ENCODE measurements around the gene ADGRV1. TPM values are rescaled to one million over a fixed set of nuclear protein-coding genes. Genes with fewer than 3 reads are reported as not detected.
A peak's percentile ranks its signal among the peaks of the same experiment; 100 is the strongest.

Gene ADGRV1
- total RNA-seq, 2 donors from 2014 or later, result 0.45 to 0.74 TPM

- H3K9me3 Mint-ChIP-seq, result no peaks in the 10 kb centered on the region
- H3K27ac Mint-ChIP-seq, result peak overlapping the region; percentile 88
- peak overlapping the region; percentile 56 for H3K4me3 Mint-ChIP-seq
- H3K4me1 Mint-ChIP-seq, result peaks cover 10% of the 10 kb centered on the region
- peaks cover 8% of the 10 kb centered on the region for H3K27me3 Mint-ChIP-seq
- H3K36me3 Mint-ChIP-seq (ENCODE audit: low read depth), result no peaks in the 10 kb centered on the region
- ATAC-seq (replicated peaks), result peak; percentile 97
Observed at GRCh38 chr5:91170266-91170665, 611.7 kb downstream of the ADGRV1 start.

DNA sequence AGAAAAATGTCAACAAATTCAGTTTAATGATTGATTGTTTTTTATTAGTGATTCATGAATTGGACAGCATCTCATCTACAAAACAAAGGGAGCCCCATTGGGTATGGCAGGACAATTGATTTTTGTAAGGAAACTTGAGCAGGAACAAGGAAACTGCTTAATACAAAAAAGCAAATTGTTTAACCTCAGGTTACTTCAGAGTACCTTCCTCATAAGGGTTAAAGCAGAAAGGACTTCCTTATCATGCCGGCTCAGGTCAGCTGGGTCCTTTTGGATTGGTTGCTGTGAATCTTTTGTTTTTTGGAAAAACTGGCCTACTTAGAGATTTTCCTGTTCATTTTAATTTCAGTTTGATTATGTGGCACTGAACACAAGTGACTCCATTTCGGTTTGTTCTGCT lies 612.7 kb downstream of the ADGRV1 start:
- no peak for ATAC-seq (replicated peaks)
- no peaks in the 10 kb centered on the region for H3K9me3 Mint-ChIP-seq
- H3K4me1 Mint-ChIP-seq, result peaks cover 10% of the 10 kb centered on the region
- H3K36me3 Mint-ChIP-seq (ENCODE audit: low read depth), result no peaks in the 10 kb centered on the region
- H3K27ac Mint-ChIP-seq, result no peak overlapping the region
- H3K27me3 Mint-ChIP-seq, result peaks cover 8% of the 10 kb centered on the region
- no peak overlapping the region for H3K4me3 Mint-ChIP-seq

DNA sequence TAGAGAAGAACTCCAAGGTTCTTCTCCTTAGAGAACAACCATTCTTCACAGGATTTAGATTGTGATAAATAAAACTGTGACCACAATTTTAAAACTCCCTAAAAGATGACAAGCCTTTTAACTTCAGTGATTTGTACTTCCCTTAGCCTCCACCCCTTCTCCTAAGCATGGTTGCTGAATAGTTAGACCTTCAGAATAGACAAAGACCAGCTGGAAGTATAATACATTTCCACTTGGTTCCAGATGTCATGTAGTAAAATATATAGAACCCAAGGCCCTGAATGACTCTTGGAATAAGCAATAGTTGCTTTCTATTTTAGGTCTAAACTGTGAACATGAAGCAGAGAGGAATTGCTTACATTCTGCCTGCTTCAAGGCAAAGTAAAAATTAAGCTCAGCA lies 615.8 kb downstream of the ADGRV1 start:
- Mint-ChIP-seq H3K27ac (no peak overlapping the region), H3K36me3 (ENCODE audit: low read depth) (no peaks in the 10 kb centered on the region), H3K4me1 (peaks cover 14% of the 10 kb centered on the region), H3K9me3 (no peaks in the 10 kb centered on the region), H3K27me3 (peaks cover 8% of the 10 kb centered on the region), H3K4me3 (no peak overlapping the region)
- ATAC-seq (replicated peaks), result no peak

- H3K27ac Mint-ChIP-seq, result no peak overlapping the region
- H3K36me3 Mint-ChIP-seq (ENCODE audit: low read depth), result no peaks in the 10 kb centered on the region
- H3K27me3 Mint-ChIP-seq, result peaks cover 8% of the 10 kb centered on the region
- H3K4me1 Mint-ChIP-seq, result peaks cover 4% of the 10 kb centered on the region
- no peak overlapping the region for H3K4me3 Mint-ChIP-seq
- no peaks in the 10 kb centered on the region for H3K9me3 Mint-ChIP-seq
- peak; percentile 32 for ATAC-seq (replicated peaks)
Observed at GRCh38 chr5:91175708-91176107, 617.1 kb downstream of the ADGRV1 start.

GRCh38 chr5:91176288-91177016 lies 617.9 kb downstream of the ADGRV1 start:
- no peaks in the 10 kb centered on the region for H3K36me3 Mint-ChIP-seq (ENCODE audit: low read depth)
- H3K27me3 Mint-ChIP-seq, result peaks cover 8% of the 10 kb centered on the region
- H3K27ac Mint-ChIP-seq, result no peak overlapping the region
- H3K4me1 Mint-ChIP-seq, result peaks cover 4% of the 10 kb centered on the region
- ATAC-seq (replicated peaks), result no peak
- H3K4me3 Mint-ChIP-seq, result no peak overlapping the region
- no peaks in the 10 kb centered on the region for H3K9me3 Mint-ChIP-seq

GRCh38 chr5:91177085-91177484 lies 618.5 kb downstream of the ADGRV1 start:
- Mint-ChIP-seq H3K4me3 (no peak overlapping the region), H3K36me3 (ENCODE audit: low read depth) (no peaks in the 10 kb centered on the region), H3K4me1 (peaks cover 4% of the 10 kb centered on the region), H3K9me3 (no peaks in the 10 kb centered on the region), H3K27ac (no peak overlapping the region), H3K27me3 (peaks cover 8% of the 10 kb centered on the region)
- ATAC-seq (replicated peaks), result no peak

GRCh38 chr5:91177639-91178038 lies 619.0 kb downstream of the ADGRV1 start:
- no peak for ATAC-seq (replicated peaks)
- Mint-ChIP-seq H3K9me3 (no peaks in the 10 kb centered on the region), H3K27ac (peak overlapping the region; percentile 32), H3K4me3 (no peak overlapping the region), H3K4me1 (peaks cover 4% of the 10 kb centered on the region), H3K27me3 (peaks cover 7% of the 10 kb centered on the region), H3K36me3 (ENCODE audit: low read depth) (no peaks in the 10 kb centered on the region)

GRCh38 chr5:91178461-91178860 lies 619.9 kb downstream of the ADGRV1 start:
- ATAC-seq (replicated peaks), result peak; percentile 37
- no peaks in the 10 kb centered on the region for H3K9me3 Mint-ChIP-seq

GRCh38 chr5:91179018-91179417 lies 620.4 kb downstream of the ADGRV1 start:
- ATAC-seq (replicated peaks), result no peak
- Mint-ChIP-seq H3K9me3 (no peaks in the 10 kb centered on the region), H3K27ac (no peak overlapping the region), H3K36me3 (ENCODE audit: low read depth) (no peaks in the 10 kb centered on the region), H3K4me3 (no peak overlapping the region), H3K4me1 (peaks cover 4% of the 10 kb centered on the region), H3K27me3 (peaks cover 7% of the 10 kb centered on the region)

More at GRCh38 chr5:91178461-91178860, 619.9 kb downstream of the ADGRV1 start:
- Mint-ChIP-seq H3K27me3 (peaks cover 4% of the 10 kb centered on the region), H3K36me3 (ENCODE audit: low read depth) (no peaks in the 10 kb centered on the region), H3K4me1 (peaks cover 4% of the 10 kb centered on the region), H3K27ac (no peak overlapping the region), H3K4me3 (no peak overlapping the region)

DNA sequence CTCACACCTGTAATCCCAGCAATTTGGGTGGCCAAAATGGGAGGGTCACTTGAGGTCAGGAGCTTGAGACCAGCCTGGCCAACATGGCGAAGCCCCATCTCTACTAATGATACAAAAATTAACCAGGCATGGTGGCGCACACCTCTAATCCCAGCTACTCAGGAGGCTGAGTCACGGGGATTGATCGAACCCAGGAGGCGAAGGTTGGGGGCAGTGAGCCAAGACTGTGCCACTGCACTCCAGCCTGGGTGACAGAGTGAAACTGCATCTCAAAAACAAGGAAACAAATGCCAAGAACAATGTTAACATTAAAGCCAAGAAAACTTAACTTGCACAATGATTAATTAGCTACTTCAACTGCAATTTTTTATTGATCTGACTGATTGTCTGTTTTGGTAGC lies 621.9 kb downstream of the ADGRV1 start:
- no peaks in the 10 kb centered on the region for H3K9me3 Mint-ChIP-seq

GRCh38 chr5:91182763-91183162 lies 624.2 kb downstream of the ADGRV1 start:
- no peaks in the 10 kb centered on the region for H3K36me3 Mint-ChIP-seq (ENCODE audit: low read depth)
- no peaks in the 10 kb centered on the region for H3K9me3 Mint-ChIP-seq
- peaks cover 4% of the 10 kb centered on the region for H3K4me1 Mint-ChIP-seq
- H3K4me3 Mint-ChIP-seq, result no peak overlapping the region
- peaks cover 25% of the 10 kb centered on the region for H3K27me3 Mint-ChIP-seq
- no peak for ATAC-seq (replicated peaks)
- H3K27ac Mint-ChIP-seq, result no peak overlapping the region

More for the DNA sequence above, 621.9 kb downstream of the ADGRV1 start:
- no peak for ATAC-seq (replicated peaks)
- no peak overlapping the region for H3K4me3 Mint-ChIP-seq
- H3K27ac Mint-ChIP-seq, result no peak overlapping the region
- H3K36me3 Mint-ChIP-seq (ENCODE audit: low read depth), result no peaks in the 10 kb centered on the region
- H3K4me1 Mint-ChIP-seq, result peaks cover 4% of the 10 kb centered on the region
- H3K27me3 Mint-ChIP-seq, result peaks cover 12% of the 10 kb centered on the region

DNA sequence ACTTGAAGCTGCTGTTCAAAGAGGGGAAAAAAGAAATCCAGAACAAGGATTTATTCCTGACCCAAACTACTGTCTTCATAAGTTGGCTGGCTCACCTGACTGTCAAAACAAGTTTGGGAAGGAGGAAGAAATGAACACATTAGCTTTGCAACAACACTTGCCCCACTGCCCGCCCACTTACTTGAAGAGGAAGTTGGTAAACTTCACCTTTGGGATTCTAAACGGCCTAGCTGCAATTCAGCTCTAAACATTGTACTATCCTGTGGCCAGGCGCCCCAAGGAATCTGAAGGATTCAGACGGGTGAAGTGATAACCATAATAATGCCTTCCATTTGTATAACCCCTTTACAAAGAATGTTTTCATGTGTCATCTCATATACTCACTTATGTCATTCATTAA lies 625.1 kb downstream of the ADGRV1 start:
- Mint-ChIP-seq H3K27me3 (peaks cover 25% of the 10 kb centered on the region), H3K27ac (no peak overlapping the region), H3K4me1 (no peaks in the 10 kb centered on the region), H3K36me3 (ENCODE audit: low read depth) (no peaks in the 10 kb centered on the region), H3K9me3 (no peaks in the 10 kb centered on the region), H3K4me3 (no peak overlapping the region)
- no peak for ATAC-seq (replicated peaks)

DNA sequence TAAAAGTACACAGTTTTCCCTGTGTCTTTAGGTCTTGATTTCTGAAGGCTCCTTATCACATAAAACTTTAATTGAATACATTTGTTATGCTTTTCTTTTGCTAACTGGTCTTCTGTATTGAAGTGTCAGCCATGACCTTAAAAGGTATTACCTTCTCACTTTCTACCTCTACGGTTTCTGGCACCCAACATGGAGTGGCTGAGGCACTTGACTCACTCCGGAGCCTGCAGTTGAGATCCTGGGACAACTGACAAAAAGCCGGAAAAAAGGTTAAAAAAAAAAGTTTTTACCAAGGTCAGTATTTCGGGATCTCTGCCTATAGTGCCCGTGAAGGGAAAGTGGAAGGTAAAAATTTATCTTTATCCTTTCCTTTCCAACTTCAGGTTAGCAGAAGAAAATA lies 627.5 kb downstream of the ADGRV1 start:
- peaks cover 25% of the 10 kb centered on the region for H3K27me3 Mint-ChIP-seq
- H3K36me3 Mint-ChIP-seq (ENCODE audit: low read depth), result no peaks in the 10 kb centered on the region
- H3K4me1 Mint-ChIP-seq, result peaks cover 4% of the 10 kb centered on the region
- H3K27ac Mint-ChIP-seq, result no peak overlapping the region
- ATAC-seq (replicated peaks), result no peak
- H3K4me3 Mint-ChIP-seq, result no peak overlapping the region
- H3K9me3 Mint-ChIP-seq, result no peaks in the 10 kb centered on the region

DNA sequence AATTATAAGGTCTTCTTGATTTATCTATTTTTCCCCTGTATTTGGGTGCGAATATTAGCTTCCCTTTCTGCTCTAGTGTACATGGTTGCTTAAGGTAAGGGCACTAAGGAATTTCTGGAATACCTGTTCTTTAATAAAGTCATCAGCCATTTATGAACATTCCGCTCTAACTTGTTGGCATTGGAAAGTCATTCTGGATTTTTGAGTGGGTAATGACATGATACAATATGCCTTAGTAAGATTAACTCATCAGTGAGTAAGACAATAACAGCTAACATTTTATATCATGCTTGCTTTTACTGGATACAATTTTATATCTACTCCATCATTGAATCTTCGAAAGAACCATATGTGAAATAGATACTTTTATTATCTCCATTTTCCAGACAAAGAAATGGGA lies 628.4 kb downstream of the ADGRV1 start:
- no peaks in the 10 kb centered on the region for H3K36me3 Mint-ChIP-seq (ENCODE audit: low read depth)
- peaks cover 4% of the 10 kb centered on the region for H3K4me1 Mint-ChIP-seq
- no peak overlapping the region for H3K4me3 Mint-ChIP-seq
- no peak overlapping the region for H3K27ac Mint-ChIP-seq
- peaks cover 25% of the 10 kb centered on the region for H3K27me3 Mint-ChIP-seq
- no peaks in the 10 kb centered on the region for H3K9me3 Mint-ChIP-seq
- ATAC-seq (replicated peaks), result no peak

GRCh38 chr5:91188755-91189154 lies 630.2 kb downstream of the ADGRV1 start:
- Mint-ChIP-seq H3K27me3 (peaks cover 31% of the 10 kb centered on the region), H3K27ac (no peak overlapping the region), H3K4me1 (peaks cover 4% of the 10 kb centered on the region), H3K36me3 (ENCODE audit: low read depth) (no peaks in the 10 kb centered on the region), H3K4me3 (no peak overlapping the region), H3K9me3 (no peaks in the 10 kb centered on the region)
- ATAC-seq (replicated peaks), result no peak
